NT2/D1 (cell line): ENCODE measurements around the gene MEIS2.

Source experiments
- DNase-seq: peaks from one replicate; pipeline ENCODE4 v3.0.0-alpha.2; 2011; ENCODE audit warnings: low read depth, low spot score
- H3K27me3 ChIP-seq: 2 replicates; pipeline ENCODE4 v1.6.0; 2011; ENCODE audit warnings: mild to moderate bottlenecking; ENCODE audit not compliant: insufficient read length, insufficient read depth
- H3K36me3 ChIP-seq: 2 replicates; pipeline ENCODE4 v1.6.1; 2011; ENCODE audit warnings: mild to moderate bottlenecking, low read length, mixed read lengths; ENCODE audit not compliant: insufficient read depth, insufficient read length
- H3K4me1 ChIP-seq: 2 replicates; pipeline ENCODE4 v1.5.1; 2011; ENCODE audit not compliant: insufficient read depth, insufficient read length
- H3K4me3 ChIP-seq: 2 replicates; pipeline ENCODE4 v1.5.1; 2011; ENCODE audit warnings: low read depth; ENCODE audit not compliant: insufficient read length
- H3K9ac ChIP-seq: 2 replicates; pipeline ENCODE4 v1.6.0; 2011; ENCODE audit warnings: low read depth; ENCODE audit not compliant: insufficient read length
- H3K9me3 ChIP-seq: 2 replicates; pipeline ENCODE4 v1.5.1; 2011; ENCODE audit warnings: mild to moderate bottlenecking, low read length; ENCODE audit not compliant: insufficient read depth
- SUZ12 ChIP-seq: IDR thresholded peaks from 2 replicates; pipeline ENCODE4 v1.6.1; 2011; ENCODE audit not compliant: insufficient read length, insufficient read depth; ENCODE audit errors: extremely low read depth
- YY1 ChIP-seq: IDR thresholded peaks from 2 replicates; pipeline ENCODE4 v1.6.1; 2011; ENCODE audit not compliant: insufficient read length, insufficient read depth
- ZNF274 ChIP-seq: IDR thresholded peaks from 2 replicates; pipeline ENCODE4 v1.6.1; 2011; ENCODE audit warnings: mild to moderate bottlenecking, low read depth, low read length

MEIS2 gene

GRCh38 chr15:36926427-36926825, 173.9 kb downstream of the MEIS2 start:
- H3K4me3 ChIP-seq, result no peak overlapping the region
- H3K9me3 ChIP-seq, result no peaks in the 10 kb centered on the region; the same call in 1 of the 2 replicates
- DNase-seq, result no peak
- no peaks in the 10 kb centered on the region for H3K27me3 ChIP-seq
- TF ChIP-seq YY1, result no peak
- TF ChIP-seq ZNF274, result no peak
- TF ChIP-seq SUZ12, result no peak
- H3K9ac ChIP-seq, result no peak overlapping the region
- H3K4me1 ChIP-seq, result peaks cover under 1% of the 10 kb centered on the region
- no peaks in the 10 kb centered on the region for H3K36me3 ChIP-seq

GRCh38 chr15:36925653-36926426, 174.5 kb downstream of the MEIS2 start:
- no peaks in the 10 kb centered on the region for H3K27me3 ChIP-seq
- H3K9me3 ChIP-seq, result no peaks in the 10 kb centered on the region; the same call in 1 of the 2 replicates
- H3K4me3 ChIP-seq, result no peak overlapping the region
- H3K9ac ChIP-seq, result no peak overlapping the region
- no peak for TF ChIP-seq ZNF274
- TF ChIP-seq YY1, result no peak
- no peak for TF ChIP-seq SUZ12
- DNase-seq, result no peak
- H3K36me3 ChIP-seq, result no peaks in the 10 kb centered on the region
- peaks cover 2% of the 10 kb centered on the region for H3K4me1 ChIP-seq

GRCh38 chr15:36925049-36925448, 175.3 kb downstream of the MEIS2 start:
- no peak for DNase-seq
- peaks cover 2% of the 10 kb centered on the region for H3K4me1 ChIP-seq
- no peak overlapping the region for H3K9ac ChIP-seq
- H3K9me3 ChIP-seq, result no peaks in the 10 kb centered on the region; the same call in 1 of the 2 replicates
- no peaks in the 10 kb centered on the region for H3K36me3 ChIP-seq
- no peak overlapping the region for H3K4me3 ChIP-seq
- H3K27me3 ChIP-seq, result no peaks in the 10 kb centered on the region
- TF ChIP-seq YY1 (no peak), ZNF274 (no peak), SUZ12 (no peak)

- no peaks in the 10 kb centered on the region for H3K36me3 ChIP-seq
- peaks cover 2% of the 10 kb centered on the region for H3K4me1 ChIP-seq
- no peak overlapping the region for H3K9ac ChIP-seq
- no peaks in the 10 kb centered on the region for H3K9me3 ChIP-seq
- TF ChIP-seq ZNF274, result no peak
- TF ChIP-seq SUZ12, result no peak
- TF ChIP-seq YY1, result no peak
- DNase-seq, result no peak
- H3K27me3 ChIP-seq, result no peaks in the 10 kb centered on the region
- no peak overlapping the region for H3K4me3 ChIP-seq
Observed at GRCh38 chr15:36924034-36924433, 176.3 kb downstream of the MEIS2 start.

- no peak overlapping the region for H3K9ac ChIP-seq
- H3K9me3 ChIP-seq, result no peaks in the 10 kb centered on the region
- no peak for DNase-seq
- H3K27me3 ChIP-seq, result no peaks in the 10 kb centered on the region
- H3K4me1 ChIP-seq, result peaks cover 2% of the 10 kb centered on the region
- H3K36me3 ChIP-seq, result no peaks in the 10 kb centered on the region
- TF ChIP-seq YY1 (no peak), SUZ12 (no peak), ZNF274 (no peak)
- no peak overlapping the region for H3K4me3 ChIP-seq
Observed at GRCh38 chr15:36921484-36922091, 178.8 kb downstream of the MEIS2 start.

- H3K9ac ChIP-seq, result no peak overlapping the region
- H3K9me3 ChIP-seq, result no peaks in the 10 kb centered on the region
- H3K36me3 ChIP-seq, result no peaks in the 10 kb centered on the region
- H3K4me1 ChIP-seq, result peaks cover 2% of the 10 kb centered on the region
- no peak for TF ChIP-seq YY1
- no peak for TF ChIP-seq SUZ12
- no peak for TF ChIP-seq ZNF274
- no peaks in the 10 kb centered on the region for H3K27me3 ChIP-seq
- H3K4me3 ChIP-seq, result no peak overlapping the region
- DNase-seq, result no peak
Observed at GRCh38 chr15:36917411-36918267, 182.7 kb downstream of the MEIS2 start.
